Mesothelial cell of epicardium (in vitro differentiated cells): ENCODE data around the gene TUG1. TPM values are rescaled to one million over a fixed set of nuclear protein-coding genes. Genes with fewer than 3 reads are reported as not detected.

Experiments
- DNase-seq, 2 experiments: peaks; one replicate each; pipeline ENCODE4 v3.0.0; 2021; ENCODE audit warnings: low spot score in 2 of 2; ENCODE audit not compliant: unreplicated experiment in 2 of 2
- H3K27ac Mint-ChIP-seq: 2 replicates; pipeline ENCODE4 v1.8.0; 2021; ENCODE audit warnings: mixed read lengths
- H3K27me3 Mint-ChIP-seq: 2 replicates; pipeline ENCODE4 v1.8.0; 2021; ENCODE audit warnings: low read depth, mixed read lengths
- H3K36me3 Mint-ChIP-seq: 2 replicates; pipeline ENCODE4 v1.8.0; 2021; ENCODE audit warnings: mixed read lengths
- H3K4me1 Mint-ChIP-seq: 2 replicates; pipeline ENCODE4 v1.8.0; 2021; ENCODE audit warnings: mixed read lengths
- H3K4me3 Mint-ChIP-seq: 2 replicates; pipeline ENCODE4 v1.8.0; 2021; ENCODE audit warnings: mild to moderate bottlenecking, moderate library complexity, mixed read lengths
- H3K9me3 Mint-ChIP-seq: 2 replicates; pipeline ENCODE4 v1.8.0; 2021; ENCODE audit warnings: mixed read lengths
- CTCF ChIP-seq: fragments of 200-600 bp; sonication (generic); IDR thresholded peaks from one replicate; pipeline ENCODE4 v1.5.0; 2021; ENCODE audit warnings: antibody characterized with exemption; ENCODE audit not compliant: unreplicated experiment
- total RNA-seq: library from RNA; stranded (reverse); gene quantifications from 3 replicates; pipeline ENCODE4 v1.2.1, GENCODE V29; 2021

TUG1 gene
- total RNA-seq, 1 donor from 2014 or later: 183 TPM

GRCh38 chr22:30941363-30941740, 27.7 kb upstream of the TUG1 start:
- no peak for DNase-seq

GRCh38 chr22:30943368-30943767, 25.7 kb upstream of the TUG1 start:
- TF ChIP-seq CTCF: no peak
- no peak for DNase-seq
- H3K27me3 Mint-ChIP-seq: no peaks in the 10 kb centered on the region
- no peaks in the 10 kb centered on the region for H3K4me1 Mint-ChIP-seq
- no peak overlapping the region for H3K27ac Mint-ChIP-seq
- no peaks in the 10 kb centered on the region for H3K9me3 Mint-ChIP-seq
- H3K4me3 Mint-ChIP-seq: no peak overlapping the region
- H3K36me3 Mint-ChIP-seq: peaks cover 51% of the 10 kb centered on the region

More at GRCh38 chr22:30941363-30941740, 27.7 kb upstream of the TUG1 start:
- Mint-ChIP-seq H3K4me1 (no peaks in the 10 kb centered on the region), H3K27me3 (no peaks in the 10 kb centered on the region), H3K36me3 (peaks cover 58% of the 10 kb centered on the region), H3K27ac (no peak overlapping the region), H3K9me3 (no peaks in the 10 kb centered on the region), H3K4me3 (no peak overlapping the region)
- TF ChIP-seq CTCF: no peak

GRCh38 chr22:30944986-30945385, 24.1 kb upstream of the TUG1 start:
- no peaks in the 10 kb centered on the region for H3K4me1 Mint-ChIP-seq
- no peak for DNase-seq

GRCh38 chr22:30945653-30946052, 23.4 kb upstream of the TUG1 start:
- no peaks in the 10 kb centered on the region for H3K27me3 Mint-ChIP-seq
- DNase-seq: no peak
- H3K27ac Mint-ChIP-seq: no peak overlapping the region
- no peak for TF ChIP-seq CTCF
- no peaks in the 10 kb centered on the region for H3K4me1 Mint-ChIP-seq
- no peaks in the 10 kb centered on the region for H3K9me3 Mint-ChIP-seq
- peaks cover 47% of the 10 kb centered on the region for H3K36me3 Mint-ChIP-seq
- H3K4me3 Mint-ChIP-seq: no peak overlapping the region

More at GRCh38 chr22:30944986-30945385, 24.1 kb upstream of the TUG1 start:
- no peak for TF ChIP-seq CTCF
- Mint-ChIP-seq H3K4me3 (no peak overlapping the region), H3K27me3 (no peaks in the 10 kb centered on the region), H3K27ac (no peak overlapping the region), H3K36me3 (peaks cover 48% of the 10 kb centered on the region), H3K9me3 (no peaks in the 10 kb centered on the region)

- no peak for DNase-seq
- Mint-ChIP-seq H3K4me1 (no peaks in the 10 kb centered on the region), H3K9me3 (no peaks in the 10 kb centered on the region), H3K4me3 (no peak overlapping the region), H3K27me3 (no peaks in the 10 kb centered on the region), H3K27ac (no peak overlapping the region), H3K36me3 (peaks cover 40% of the 10 kb centered on the region)
- TF ChIP-seq CTCF: no peak
Measured at GRCh38 chr22:30946354-30946753, 22.7 kb upstream of the TUG1 start.
